HCEC 1CT (cell line): ENCODE measurements around the gene UPB1.

Source experiments
- DNase-seq: peaks from one replicate; pipeline ENCODE4 v3.0.0-alpha.2; 2017

UPB1 gene

GRCh38 chr22:24571266-24571665 is 76.1 kb downstream of the UPB1 start:
- no peak for DNase-seq

- no peak for DNase-seq
Measured at GRCh38 chr22:24576778-24577177, 81.6 kb downstream of the UPB1 start.
